ENCODE measurements around the gene NLK. TPM values are rescaled to one million over a fixed set of nuclear protein-coding genes. Genes with fewer than 3 reads are reported as not detected.

The NLK gene
- total and polyA plus RNA-seq, 2 donors (not counting 3 experiments of a cell fraction or from before 2014, with no cell fraction given) = 23.8 to 34.2 TPM

DNA sequence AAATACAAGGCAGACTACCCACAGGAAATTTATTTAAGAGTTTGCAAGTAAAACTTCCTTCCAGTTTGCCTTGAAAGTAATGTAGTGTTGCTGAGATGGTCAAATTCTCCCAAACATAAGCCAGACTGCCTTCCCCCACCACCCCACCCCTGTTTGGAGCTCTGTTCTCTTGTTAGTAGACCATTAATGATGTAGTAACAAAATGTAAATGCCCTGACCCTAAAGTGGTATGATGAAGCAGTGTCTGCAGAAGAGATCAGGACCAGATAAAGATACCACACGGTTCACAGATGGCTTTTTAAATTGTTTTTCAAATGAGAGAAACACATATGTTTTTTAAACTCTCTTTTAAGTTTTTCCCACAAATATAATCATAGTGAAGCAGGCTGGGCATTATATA lies 140.1 kb downstream of the NLK start:
- ChIA-PET POLR2A (no interaction called here), CTCF (interaction anchor here (0.9 to 1.4 kb wide), 3 partner anchors 10 to 34 kb away, joined by 3 to 4 read pairs (median 3); no protein-coding TSS in a partner anchor)
- H3K9me1 ChIP-seq (replicated peaks; ENCODE audit: control insufficient read depth, extremely low read depth, insufficient read depth, low read length) = no peaks in the 10 kb centered on the region
- H3K27ac ChIP-seq (ENCODE audit: insufficient read depth, low read depth, low read length) = no peak overlapping the region
- H3K4me2 ChIP-seq (ENCODE audit: insufficient read depth, low read length) = no peak overlapping the region
- no peak overlapping the region for H2AFZ ChIP-seq (ENCODE audit: low read depth, low read length)
- no peak for TF ChIP-seq JUN (IDR thresholded peaks at IDR 0.05; ENCODE audit: borderline replicate concordance, insufficient read depth, insufficient read length, low read depth)
- TF ChIP-seq, protein P1, sequence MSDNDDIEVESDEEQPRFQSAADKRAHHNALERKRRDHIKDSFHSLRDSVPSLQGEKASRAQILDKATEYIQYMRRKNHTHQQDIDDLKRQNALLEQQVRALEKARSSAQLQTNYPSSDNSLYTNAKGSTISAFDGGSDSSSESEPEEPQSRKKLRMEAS (IDR thresholded peaks at IDR 0.05; ENCODE audit: insufficient read depth, insufficient read length) = no peak
- TF ChIP-seq POLR2A (IDR thresholded peaks at IDR 0.05; ENCODE audit: low read depth, low read length) = no peak
- H3K9ac ChIP-seq (replicated peaks; ENCODE audit: extremely low read depth, insufficient read depth, low read length) = no peak overlapping the region
- FAIRE-seq (no peak), DNase-seq (ENCODE audit: low read depth, low spot score) (no peak)
- no peaks in the 10 kb centered on the region for H4K20me1 ChIP-seq (replicated peaks; ENCODE audit: control insufficient read depth, extremely low read depth, insufficient read depth, low read length)
- H3K4me3 ChIP-seq (replicated peaks in 1 of 3; ENCODE audit: insufficient read depth in 1 of 3, low read depth in 1 of 3, low read length in 3 of 3) = no peak overlapping the region
- H3K36me3 ChIP-seq (ENCODE audit: control insufficient read depth in 2 of 2, extremely low read depth in 1 of 2, insufficient read depth in 2 of 2, low read length in 2 of 2) = peaks cover 2 to 6% of the 10 kb centered on the region in 2 experiments
- H3K4me1 ChIP-seq (ENCODE audit: control insufficient read depth, extremely low read depth, insufficient read depth, low read length) = no peaks in the 10 kb centered on the region
- dilution Hi-C loops (cut with MboI; ENCODE audit: extremely low pct_ligation_motif_present, low sequenced_read_pairs) (no loop called here), intact Hi-C loops (cut with micrococcal nuclease) (no loop called here)
- BruUV-seq (replicated peaks) = no TSS peak
- H3K9me3 ChIP-seq (replicated peaks; ENCODE audit: control insufficient read depth, insufficient read depth, low read length) = no peaks in the 10 kb centered on the region
- no peaks in the 10 kb centered on the region for H3K79me2 ChIP-seq (ENCODE audit: control insufficient read depth, insufficient read depth, low read length)
- H3K27me3 ChIP-seq (ENCODE audit: control insufficient read depth in 2 of 2, insufficient read depth in 2 of 2, low read length in 2 of 2) = no peaks in the 10 kb centered on the region

DNA sequence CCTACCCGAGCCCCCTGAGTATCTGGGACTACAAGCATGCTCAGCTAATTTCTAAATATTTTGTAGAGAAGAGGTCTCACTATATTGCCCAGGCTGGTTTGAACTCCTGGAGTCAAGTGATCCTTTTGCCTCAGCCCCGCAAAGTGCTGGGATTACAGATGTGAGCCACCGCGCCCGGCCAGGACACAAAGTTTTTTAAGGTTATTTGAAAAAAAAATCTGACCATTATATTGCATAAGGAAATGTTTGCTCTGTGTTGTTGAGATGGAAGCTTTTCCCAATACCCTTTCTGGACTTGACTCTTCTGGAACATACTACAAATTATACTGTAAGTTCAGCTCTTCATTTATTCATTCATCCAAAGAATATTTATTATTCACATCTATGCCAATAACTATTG lies 143.2 kb downstream of the NLK start:
- ChIA-PET POLR2A (no interaction called here), CTCF (interaction anchor here (0.9 to 1.4 kb wide), 2 partner anchors 15 to 41 kb away, joined by 3 read pairs; no protein-coding TSS in a partner anchor)
- dilution Hi-C loops (cut with MboI; ENCODE audit: extremely low pct_ligation_motif_present, low sequenced_read_pairs) = no loop called here
- Histone ChIP-seq H3K27ac (ENCODE audit: insufficient read depth, low read depth, low read length) (no peak overlapping the region), H3K9me1 (replicated peaks; ENCODE audit: control insufficient read depth, extremely low read depth, insufficient read depth, low read length) (no peaks in the 10 kb centered on the region), H3K9ac (replicated peaks; ENCODE audit: extremely low read depth, insufficient read depth, low read length) (no peak overlapping the region), H3K9me3 (replicated peaks; ENCODE audit: control insufficient read depth, insufficient read depth, low read length) (no peaks in the 10 kb centered on the region), H4K20me1 (replicated peaks; ENCODE audit: control insufficient read depth, extremely low read depth, insufficient read depth, low read length) (no peaks in the 10 kb centered on the region), H2AFZ (ENCODE audit: low read depth, low read length) (no peak overlapping the region), H3K36me3 (ENCODE audit: control insufficient read depth in 2 of 2, extremely low read depth in 1 of 2, insufficient read depth in 2 of 2, low read length in 2 of 2) (peaks cover 2 to 6% of the 10 kb centered on the region in 2 experiments), H3K4me3 (replicated peaks in 1 of 3; ENCODE audit: insufficient read depth in 1 of 3, low read depth in 1 of 3, low read length in 3 of 3) (no peak overlapping the region), H3K27me3 (ENCODE audit: control insufficient read depth in 2 of 2, insufficient read depth in 2 of 2, low read length in 2 of 2) (no peaks in the 10 kb centered on the region), H3K79me2 (ENCODE audit: control insufficient read depth, insufficient read depth, low read length) (no peaks in the 10 kb centered on the region), H3K4me1 (ENCODE audit: control insufficient read depth, extremely low read depth, insufficient read depth, low read length) (peaks cover 11% of the 10 kb centered on the region), H3K4me2 (ENCODE audit: insufficient read depth, low read length) (no peak overlapping the region)
- DNase-seq (ENCODE audit: low read depth, low spot score) (no peak), FAIRE-seq (no peak)
- intact Hi-C loops (cut with micrococcal nuclease) = no loop called here
- no TSS peak for BruUV-seq (replicated peaks)
- no peak for TF ChIP-seq MYC (IDR thresholded peaks at IDR 0.05; ENCODE audit: low read depth, low read length)
- no peak for TF ChIP-seq EZH2 (IDR thresholded peaks at IDR 0.05; ENCODE audit: borderline replicate concordance, low read depth, low read length, severe bottlenecking)
- no peak for TF ChIP-seq GATA2 (IDR thresholded peaks at IDR 0.05; ENCODE audit: insufficient read depth, insufficient read length, low read depth, low read length)
- TF ChIP-seq FOS (IDR thresholded peaks at IDR 0.05; ENCODE audit: borderline replicate concordance, insufficient read depth, low read length) = no peak
- TF ChIP-seq POLR2AphosphoS5 (IDR thresholded peaks at IDR 0.05; ENCODE audit: insufficient read depth, low read depth, low read length) = no peak
- TF ChIP-seq, protein P2, sequence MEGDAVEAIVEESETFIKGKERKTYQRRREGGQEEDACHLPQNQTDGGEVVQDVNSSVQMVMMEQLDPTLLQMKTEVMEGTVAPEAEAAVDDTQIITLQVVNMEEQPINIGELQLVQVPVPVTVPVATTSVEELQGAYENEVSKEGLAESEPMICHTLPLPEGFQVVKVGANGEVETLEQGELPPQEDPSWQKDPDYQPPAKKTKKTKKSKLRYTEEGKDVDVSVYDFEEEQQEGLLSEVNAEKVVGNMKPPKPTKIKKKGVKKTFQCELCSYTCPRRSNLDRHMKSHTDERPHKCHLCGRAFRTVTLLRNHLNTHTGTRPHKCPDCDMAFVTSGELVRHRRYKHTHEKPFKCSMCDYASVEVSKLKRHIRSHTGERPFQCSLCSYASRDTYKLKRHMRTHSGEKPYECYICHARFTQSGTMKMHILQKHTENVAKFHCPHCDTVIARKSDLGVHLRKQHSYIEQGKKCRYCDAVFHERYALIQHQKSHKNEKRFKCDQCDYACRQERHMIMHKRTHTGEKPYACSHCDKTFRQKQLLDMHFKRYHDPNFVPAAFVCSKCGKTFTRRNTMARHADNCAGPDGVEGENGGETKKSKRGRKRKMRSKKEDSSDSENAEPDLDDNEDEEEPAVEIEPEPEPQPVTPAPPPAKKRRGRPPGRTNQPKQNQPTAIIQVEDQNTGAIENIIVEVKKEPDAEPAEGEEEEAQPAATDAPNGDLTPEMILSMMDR (IDR thresholded peaks at IDR 0.05; ENCODE audit: extremely low read depth in 1 of 2, insufficient read depth in 1 of 2, low read depth in 1 of 2, low read length in 2 of 2) = no peak
- no peak for TF ChIP-seq POLR2A (IDR thresholded peaks at IDR 0.05; ENCODE audit: low read depth, low read length)
- TF ChIP-seq JUN (IDR thresholded peaks at IDR 0.05; ENCODE audit: borderline replicate concordance, insufficient read depth, insufficient read length, low read depth) = no peak
- TF ChIP-seq, protein P1 (IDR thresholded peaks at IDR 0.05; ENCODE audit: insufficient read depth, insufficient read length) = no peak

Data from endothelial cell of umbilical vein (primary cell).